Activated naive CD4-positive, alpha-beta T cell treated with anti-CD3 and anti-CD28 coated beads, Interleukin-2, amount 10 ng/mL, durations not matched to agents 7 days and 5 days (primary cell): Measurements from ENCODE around the gene COMMD3.
"Not testable (repeated sequence)": the region's sequence is repeated elsewhere in the genome, so short reads cannot be mapped to it uniquely, and the experiment has no call there.

ENCODE experiments used
- CTCF ChIA-PET: fragments of 350-600 bp; sonication (Branson Sonifier 250); formaldehyde crosslinking; loops from one replicate; lab custom pipeline; 2021; ENCODE audit warnings: antibody characterized with exemption; lab: Charles Lee
- DNase-seq: peaks from one replicate; pipeline ENCODE4 v3.0.0-alpha.2; 2020
- H3K27ac Mint-ChIP-seq: one replicate; pipeline ENCODE4 v1.8.0; 2021; ENCODE audit warnings: mild to moderate bottlenecking, moderate library complexity, mixed read lengths
- H3K27me3 Mint-ChIP-seq: one replicate; pipeline ENCODE4 v1.8.0; 2021; ENCODE audit warnings: mild to moderate bottlenecking, mixed read lengths
- H3K36me3 Mint-ChIP-seq: one replicate; pipeline ENCODE4 v1.8.0; 2021; ENCODE audit warnings: mixed read lengths
- H3K4me1 Mint-ChIP-seq: one replicate; pipeline ENCODE4 v1.8.0; 2021; ENCODE audit warnings: mixed read lengths
- H3K4me3 Mint-ChIP-seq: one replicate; pipeline ENCODE4 v1.8.0; 2021; ENCODE audit warnings: mild to moderate bottlenecking, moderate library complexity, mixed read lengths
- H3K9me3 Mint-ChIP-seq: one replicate; pipeline ENCODE4 v1.8.0; 2021; ENCODE audit warnings: mixed read lengths

Gene COMMD3

GRCh38 chr10:22351131-22351703 is 35.0 kb downstream of the COMMD3 start:
- CTCF ChIA-PET: no interaction called here

GRCh38 chr10:22356324-22356873 is 40.2 kb downstream of the COMMD3 start:
- Mint-ChIP-seq H3K27me3 (peaks cover 4% of the 10 kb centered on the region), H3K4me1 (no peaks in the 10 kb centered on the region), H3K4me3 (no peak overlapping the region), H3K9me3 (no peaks in the 10 kb centered on the region), H3K27ac (no peak overlapping the region), H3K36me3 (no peaks in the 10 kb centered on the region)
- no peak for DNase-seq
- CTCF ChIA-PET: no interaction called here

More at GRCh38 chr10:22351131-22351703, 35.0 kb downstream of the COMMD3 start:
- peaks cover 3% of the 10 kb centered on the region for H3K36me3 Mint-ChIP-seq
- peaks cover 28% of the 10 kb centered on the region for H3K27me3 Mint-ChIP-seq
- H3K27ac Mint-ChIP-seq: no peak overlapping the region
- H3K4me3 Mint-ChIP-seq: no peak overlapping the region
- no peak for DNase-seq
- H3K9me3 Mint-ChIP-seq: no peaks in the 10 kb centered on the region
- peaks cover 3% of the 10 kb centered on the region for H3K4me1 Mint-ChIP-seq

GRCh38 chr10:22357770-22358169 is 41.6 kb downstream of the COMMD3 start:
- H3K4me3 Mint-ChIP-seq, CTCF ChIA-PET, H3K36me3 Mint-ChIP-seq, H3K27me3 Mint-ChIP-seq, H3K9me3 Mint-ChIP-seq, H3K4me1 Mint-ChIP-seq, DNase-seq, H3K27ac Mint-ChIP-seq: not testable (repeated sequence)

GRCh38 chr10:22363305-22363704 is 47.1 kb downstream of the COMMD3 start:
- no peak overlapping the region for H3K27ac Mint-ChIP-seq
- no peaks in the 10 kb centered on the region for H3K36me3 Mint-ChIP-seq
- H3K4me1 Mint-ChIP-seq: peaks cover 11% of the 10 kb centered on the region
- H3K27me3 Mint-ChIP-seq: no peaks in the 10 kb centered on the region
- CTCF ChIA-PET: no interaction called here
- DNase-seq: no peak
- no peaks in the 10 kb centered on the region for H3K9me3 Mint-ChIP-seq
- no peak overlapping the region for H3K4me3 Mint-ChIP-seq

GRCh38 chr10:22364407-22365140 is 48.4 kb downstream of the COMMD3 start:
- Mint-ChIP-seq H3K9me3 (no peaks in the 10 kb centered on the region), H3K4me1 (peaks cover 17% of the 10 kb centered on the region), H3K27ac (no peak overlapping the region), H3K36me3 (no peaks in the 10 kb centered on the region), H3K27me3 (no peaks in the 10 kb centered on the region), H3K4me3 (no peak overlapping the region)
- no peak for DNase-seq
- CTCF ChIA-PET: no interaction called here

GRCh38 chr10:22365233-22365632 is 49.0 kb downstream of the COMMD3 start:
- no peak for DNase-seq
- Mint-ChIP-seq H3K27me3 (no peaks in the 10 kb centered on the region), H3K4me3 (no peak overlapping the region), H3K36me3 (no peaks in the 10 kb centered on the region), H3K27ac (no peak overlapping the region), H3K4me1 (peaks cover 21% of the 10 kb centered on the region), H3K9me3 (no peaks in the 10 kb centered on the region)
- CTCF ChIA-PET: no interaction called here

- Mint-ChIP-seq H3K4me1 (peaks cover 22% of the 10 kb centered on the region), H3K4me3 (no peak overlapping the region), H3K36me3 (no peaks in the 10 kb centered on the region), H3K27ac (no peak overlapping the region), H3K9me3 (no peaks in the 10 kb centered on the region), H3K27me3 (no peaks in the 10 kb centered on the region)
- CTCF ChIA-PET: interaction anchor here (0.6 to 1.4 kb wide), 2 partner anchors 21 to 89 kb away, joined by 3 read pairs; partner anchors contain the start of gene SPAG6
- no peak for DNase-seq
Observed at GRCh38 chr10:22365644-22366434, 49.7 kb downstream of the COMMD3 start.

- H3K36me3 Mint-ChIP-seq: no peaks in the 10 kb centered on the region
- H3K27ac Mint-ChIP-seq: no peak overlapping the region
- H3K4me3 Mint-ChIP-seq: no peak overlapping the region
- CTCF ChIA-PET: interaction anchor here (0.6 to 1.4 kb wide), 2 partner anchors 21 to 88 kb away, joined by 3 read pairs; partner anchors contain the start of gene SPAG6
- H3K27me3 Mint-ChIP-seq: no peaks in the 10 kb centered on the region
- no peaks in the 10 kb centered on the region for H3K9me3 Mint-ChIP-seq
- peaks cover 22% of the 10 kb centered on the region for H3K4me1 Mint-ChIP-seq
- no peak for DNase-seq
Observed at GRCh38 chr10:22366435-22366703, 50.2 kb downstream of the COMMD3 start.

- H3K36me3 Mint-ChIP-seq: no peaks in the 10 kb centered on the region
- no peak overlapping the region for H3K27ac Mint-ChIP-seq
- H3K9me3 Mint-ChIP-seq: no peaks in the 10 kb centered on the region
- no peak for DNase-seq
- H3K4me3 Mint-ChIP-seq: no peak overlapping the region
- H3K27me3 Mint-ChIP-seq: no peaks in the 10 kb centered on the region
- CTCF ChIA-PET: interaction anchor here (0.6 to 1.4 kb wide), 2 partner anchors 22 to 88 kb away, joined by 3 read pairs; partner anchors contain the start of gene SPAG6
- H3K4me1 Mint-ChIP-seq: peaks cover 22% of the 10 kb centered on the region
Observed at GRCh38 chr10:22366771-22367170, 50.6 kb downstream of the COMMD3 start.

- no peaks in the 10 kb centered on the region for H3K9me3 Mint-ChIP-seq
- peak overlapping the region; percentile 45 for H3K27ac Mint-ChIP-seq
- CTCF ChIA-PET: no interaction called here
- no peak for DNase-seq
- H3K4me1 Mint-ChIP-seq: peaks cover 22% of the 10 kb centered on the region
- no peak overlapping the region for H3K4me3 Mint-ChIP-seq
- H3K36me3 Mint-ChIP-seq: no peaks in the 10 kb centered on the region
- H3K27me3 Mint-ChIP-seq: peaks cover 3% of the 10 kb centered on the region
Observed at GRCh38 chr10:22367471-22367870, 51.3 kb downstream of the COMMD3 start.

- Mint-ChIP-seq H3K27me3 (peaks cover 9% of the 10 kb centered on the region), H3K9me3 (no peaks in the 10 kb centered on the region), H3K36me3 (no peaks in the 10 kb centered on the region), H3K4me1 (peaks cover 22% of the 10 kb centered on the region), H3K4me3 (no peak overlapping the region), H3K27ac (no peak overlapping the region)
- CTCF ChIA-PET: no interaction called here
- no peak for DNase-seq
Observed at GRCh38 chr10:22368402-22368801, 52.2 kb downstream of the COMMD3 start.

GRCh38 chr10:22368981-22369380 is 52.8 kb downstream of the COMMD3 start:
- CTCF ChIA-PET: no interaction called here
- H3K27ac Mint-ChIP-seq: no peak overlapping the region
- no peaks in the 10 kb centered on the region for H3K9me3 Mint-ChIP-seq
- H3K4me3 Mint-ChIP-seq: no peak overlapping the region
- DNase-seq: no peak
- peaks cover 22% of the 10 kb centered on the region for H3K4me1 Mint-ChIP-seq
- H3K36me3 Mint-ChIP-seq: no peaks in the 10 kb centered on the region
- H3K27me3 Mint-ChIP-seq: peaks cover 9% of the 10 kb centered on the region

- Mint-ChIP-seq H3K9me3 (no peaks in the 10 kb centered on the region), H3K4me1 (peaks cover 22% of the 10 kb centered on the region), H3K27ac (no peak overlapping the region), H3K36me3 (no peaks in the 10 kb centered on the region), H3K27me3 (peaks cover 9% of the 10 kb centered on the region), H3K4me3 (no peak overlapping the region)
- CTCF ChIA-PET: interaction anchor here (0.6 kb wide), 1 partner anchor 48 kb away, joined by 3 read pairs; no protein-coding TSS in a partner anchor
- DNase-seq: no peak
Observed at GRCh38 chr10:22369434-22370072, 53.4 kb downstream of the COMMD3 start.
